Adrenal gland (tissue), 5 donors: ENCODE measurements around the gene ETFDH.

ENCODE experiments used
- CTCF ChIP-seq, 6 experiments: fragments of 450-650 bp in 4 of 6; fragments of 200-600 bp in 2 of 6; sonication (generic) in 1 of 6; IDR thresholded peaks; 1 replicate in 5 of 6; 2 replicates in 1 of 6; pipeline versions ENCODE4 v1.5.1 to v1.8.0; 2016 to 2021; ENCODE audit warnings: antibody characterized with exemption in 6 of 6, mild to moderate bottlenecking in 2 of 6, moderate library complexity in 1 of 6
- POLR2A ChIP-seq, 2 donors: fragments of 450-650 bp; IDR thresholded peaks; one replicate each; pipeline ENCODE4 v1.6.1; 2017; ENCODE audit warnings: antibody characterized with exemption in 2 of 2, mild to moderate bottlenecking in 2 of 2, moderate library complexity in 1 of 2
- donor health status: DM: no; HTN: no; CAD: no.

- TF ChIP-seq POLR2A (IDR thresholded peaks at IDR 0.05) (no peak), CTCF (IDR thresholded peaks at IDR 0.05) (no peak)
These were observed 9.5 kb downstream of the ETFDH start for GRCh38 chr4:158681629-158682028.
